CD1c-positive myeloid dendritic cell (primary cell): ENCODE data around the gene SSBP4.
A peak's percentile ranks its signal among the peaks of the same experiment; 100 is the strongest.

Source experiments
- DNase-seq: peaks from one replicate; pipeline ENCODE4 v3.0.0-alpha.2; 2016; ENCODE audit errors: extremely low spot score

Gene SSBP4

GRCh38 chr19:18468517-18468916 lies 49.3 kb downstream of the SSBP4 start:
- DNase-seq = no peak

- peak; percentile 70 for DNase-seq
Measured at GRCh38 chr19:18469069-18469846, 50.1 kb downstream of the SSBP4 start.

- no peak for DNase-seq
Measured at GRCh38 chr19:18470787-18471186, 51.6 kb downstream of the SSBP4 start.

GRCh38 chr19:18473003-18473705 lies 54.0 kb downstream of the SSBP4 start:
- no peak for DNase-seq

GRCh38 chr19:18473706-18474087 lies 54.5 kb downstream of the SSBP4 start:
- no peak for DNase-seq

- no peak for DNase-seq
Measured at GRCh38 chr19:18474366-18474887, 55.2 kb downstream of the SSBP4 start.

- DNase-seq = no peak
Measured at GRCh38 chr19:18475004-18475453, 55.8 kb downstream of the SSBP4 start.

GRCh38 chr19:18475762-18476331 lies 56.6 kb downstream of the SSBP4 start:
- no peak for DNase-seq

- DNase-seq = no peak
Measured at GRCh38 chr19:18476507-18477041, 57.4 kb downstream of the SSBP4 start.

GRCh38 chr19:18477042-18477779 lies 58.0 kb downstream of the SSBP4 start:
- no peak for DNase-seq

- DNase-seq = no peak
Measured at GRCh38 chr19:18477974-18478373, 58.8 kb downstream of the SSBP4 start.

- peak; percentile 97 for DNase-seq
Measured at GRCh38 chr19:18478545-18479311, 59.5 kb downstream of the SSBP4 start.

- DNase-seq = peak; percentile 63
Measured at GRCh38 chr19:18480006-18480691, 61.0 kb downstream of the SSBP4 start.

GRCh38 chr19:18481505-18482222 lies 62.5 kb downstream of the SSBP4 start:
- peak; percentile 66 for DNase-seq

- no peak for DNase-seq
Measured at GRCh38 chr19:18483119-18483890, 64.1 kb downstream of the SSBP4 start.
